ENCODE data around the gene CTSD.

CTSD gene

DNA sequence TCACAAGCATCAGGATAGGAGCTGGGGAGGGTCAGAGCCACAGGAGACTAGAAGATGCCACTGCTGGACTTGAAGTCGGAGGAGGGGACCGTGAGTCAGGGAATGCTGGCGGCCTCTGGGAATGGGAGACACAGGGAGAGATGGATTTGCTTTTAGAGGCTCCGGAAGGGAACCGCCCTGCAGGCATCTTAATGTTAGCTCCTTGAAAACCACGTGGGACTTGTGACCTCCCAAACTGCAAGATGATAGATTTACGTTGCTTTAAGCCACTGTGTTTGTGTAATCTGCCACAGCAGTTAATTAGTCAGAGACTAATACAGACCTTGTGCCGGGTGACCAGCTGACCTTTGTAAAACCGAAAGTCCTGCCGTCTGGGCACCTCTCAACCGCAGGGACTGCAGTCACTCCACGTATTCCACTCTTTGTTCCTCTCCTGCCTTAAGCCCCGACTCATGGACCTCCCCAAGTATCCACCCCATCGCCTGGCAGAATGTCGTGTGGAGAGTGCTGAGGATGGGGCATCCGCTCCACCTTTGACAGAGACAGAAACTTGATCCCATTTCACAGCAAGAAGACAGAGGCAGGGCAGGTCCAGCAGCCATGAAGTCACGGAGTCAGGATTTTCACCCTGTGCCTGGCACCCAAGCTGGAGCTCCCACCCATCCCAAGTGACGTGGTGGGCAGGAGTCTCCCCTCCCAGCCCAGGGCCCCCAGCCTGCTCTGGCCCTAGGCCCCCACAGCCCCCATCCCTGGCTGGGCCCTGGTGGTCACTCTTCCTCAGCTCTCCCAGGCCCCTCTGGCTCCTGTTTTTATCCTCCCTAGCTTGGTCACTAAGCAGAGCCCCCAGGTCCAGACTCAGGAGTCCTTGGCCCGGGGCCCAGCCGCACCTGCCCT, 19.4 kb upstream of the CTSD start:
- DNase-seq (ENCODE audit: low read depth in 2 of 2), result no peak

DNA sequence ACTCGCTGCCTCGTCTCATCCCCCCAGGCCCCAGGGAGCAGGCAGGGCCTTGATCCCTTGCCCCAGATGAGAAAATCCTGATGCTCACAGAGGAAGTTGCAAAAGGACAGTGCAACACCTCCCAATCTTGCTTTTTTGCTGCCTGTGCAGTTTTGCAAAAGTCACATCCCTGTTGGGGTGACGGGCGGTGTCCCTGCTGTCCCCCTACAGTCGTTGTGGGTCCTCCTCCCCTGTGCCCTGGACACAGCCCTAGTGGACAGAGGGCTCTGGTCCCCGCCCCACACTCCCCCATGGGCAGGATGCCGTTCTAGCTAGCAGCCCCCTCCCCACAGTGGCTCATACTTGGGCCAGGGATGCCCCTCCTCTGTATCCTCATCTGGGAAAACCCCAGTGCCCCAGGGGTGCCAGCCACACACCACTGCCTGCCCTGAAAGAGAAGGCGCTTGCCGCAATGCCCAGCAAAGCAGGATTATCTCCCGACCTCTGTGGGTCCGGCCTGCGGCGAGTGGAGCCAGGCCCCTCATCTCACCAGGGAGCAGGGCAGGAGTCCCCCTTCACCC, 18.4 kb upstream of the CTSD start:
- DNase-seq (ENCODE audit: low read depth in 2 of 2), result no peak

DNA sequence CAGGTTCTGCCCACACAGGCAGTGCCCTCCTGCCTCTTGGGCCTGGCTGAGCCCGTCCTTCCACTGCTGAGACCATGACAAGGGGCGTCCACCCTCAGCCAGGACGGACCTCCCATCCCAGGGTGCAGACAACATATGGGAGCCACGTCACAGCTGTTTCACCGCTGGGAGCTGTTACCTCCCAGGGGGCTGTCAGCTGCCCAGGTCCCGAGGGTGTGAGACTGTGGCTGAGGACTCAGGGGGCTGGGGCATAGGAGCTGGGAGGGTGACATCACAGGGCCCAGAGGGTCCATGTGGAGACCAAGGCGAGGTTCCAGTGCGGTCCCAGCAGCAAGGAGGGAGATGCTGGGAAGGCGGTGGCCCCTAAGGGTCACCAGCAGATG, 17.9 kb upstream of the CTSD start:
- DNase-seq (ENCODE audit: low read depth in 2 of 2), result no peak

DNA sequence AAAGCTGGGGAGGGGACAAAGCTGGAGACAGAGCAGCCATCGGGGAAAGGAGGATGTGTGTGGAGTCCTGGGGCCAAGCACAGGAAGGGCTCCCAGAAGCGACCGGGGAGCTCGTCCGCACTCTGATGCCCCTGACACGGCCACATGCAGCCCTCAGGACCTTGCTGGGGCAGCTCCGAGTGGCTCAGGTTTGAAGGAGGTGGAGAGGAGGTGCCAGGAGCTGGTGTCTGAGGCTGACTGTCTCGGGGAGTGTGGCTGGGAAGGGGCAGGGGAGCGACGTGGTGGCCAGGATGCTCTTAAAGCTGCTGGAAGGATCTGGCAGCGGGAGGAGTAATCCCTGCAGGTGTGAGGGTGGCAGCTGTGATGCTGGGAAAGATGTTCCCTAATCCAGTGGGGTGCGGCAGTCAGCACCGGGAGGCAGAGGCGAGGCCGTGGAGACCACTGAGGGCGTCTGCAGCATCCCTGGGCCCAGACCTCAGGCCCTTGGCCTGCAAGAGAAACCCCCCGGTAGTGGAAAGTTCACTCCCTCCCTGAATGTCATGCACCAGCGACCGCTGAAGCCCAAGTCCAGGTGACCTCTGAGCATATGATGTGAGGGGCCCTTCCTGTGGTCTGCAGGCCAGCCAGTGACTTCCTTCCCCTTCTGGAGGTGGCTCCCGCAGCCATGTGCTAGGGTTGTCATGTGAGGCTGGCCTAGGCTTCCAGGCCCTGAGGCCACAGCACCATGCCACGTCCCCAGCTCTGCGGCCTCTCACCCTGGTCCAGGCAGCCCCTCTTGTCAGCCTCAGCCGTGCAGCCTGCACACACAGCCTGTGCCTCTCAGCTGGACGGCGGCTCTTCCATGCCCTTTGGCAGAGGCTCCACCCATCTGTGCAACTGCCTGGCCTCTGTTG, 17.2 kb upstream of the CTSD start:
- DNase-seq (ENCODE audit: low read depth in 2 of 2), result no peak

DNA sequence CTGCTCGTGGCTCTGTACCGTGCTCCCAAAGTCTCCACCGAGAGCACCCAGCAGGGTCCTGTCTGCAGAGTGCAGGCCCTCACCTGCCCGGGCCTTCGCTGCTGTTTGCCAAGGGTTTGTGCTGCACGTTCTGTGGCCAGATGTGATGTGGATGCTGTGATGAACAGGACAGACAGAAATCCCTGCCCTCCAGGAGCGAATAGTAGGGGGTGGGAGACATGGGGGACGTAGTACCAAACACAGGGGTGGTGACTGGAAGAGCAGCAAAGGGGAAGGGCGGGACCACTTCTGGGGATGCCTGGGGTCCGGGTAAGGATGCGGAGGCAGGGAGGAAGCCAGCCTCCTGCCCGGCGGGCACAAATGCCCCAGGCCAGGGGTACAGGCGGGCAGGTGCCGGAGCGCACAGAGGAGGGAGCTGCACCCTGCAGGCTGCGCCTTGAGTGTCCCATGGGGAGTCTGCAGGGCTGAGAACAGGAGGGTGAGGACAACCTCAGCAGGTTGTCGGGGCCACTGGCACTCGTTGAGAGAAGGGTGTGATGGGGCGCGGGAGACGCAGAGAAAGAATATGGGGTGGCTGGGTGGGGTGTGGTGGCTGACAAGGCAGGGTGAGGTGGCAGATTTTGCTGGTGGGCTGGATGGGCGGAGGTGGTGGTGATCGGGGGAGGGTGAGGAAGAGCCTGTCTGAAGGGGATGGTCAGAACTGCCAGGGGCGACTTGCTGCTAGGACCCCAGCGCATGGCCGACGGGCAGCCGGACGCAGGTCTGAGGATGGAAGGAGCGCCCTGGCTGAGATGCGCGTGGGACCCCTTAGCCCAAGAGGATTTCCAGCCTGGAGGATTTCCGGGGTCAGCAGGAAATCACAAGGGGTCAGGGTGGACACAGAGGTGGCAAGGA, 16.3 kb upstream of the CTSD start:
- no peak for DNase-seq (ENCODE audit: low read depth in 2 of 2)

DNA sequence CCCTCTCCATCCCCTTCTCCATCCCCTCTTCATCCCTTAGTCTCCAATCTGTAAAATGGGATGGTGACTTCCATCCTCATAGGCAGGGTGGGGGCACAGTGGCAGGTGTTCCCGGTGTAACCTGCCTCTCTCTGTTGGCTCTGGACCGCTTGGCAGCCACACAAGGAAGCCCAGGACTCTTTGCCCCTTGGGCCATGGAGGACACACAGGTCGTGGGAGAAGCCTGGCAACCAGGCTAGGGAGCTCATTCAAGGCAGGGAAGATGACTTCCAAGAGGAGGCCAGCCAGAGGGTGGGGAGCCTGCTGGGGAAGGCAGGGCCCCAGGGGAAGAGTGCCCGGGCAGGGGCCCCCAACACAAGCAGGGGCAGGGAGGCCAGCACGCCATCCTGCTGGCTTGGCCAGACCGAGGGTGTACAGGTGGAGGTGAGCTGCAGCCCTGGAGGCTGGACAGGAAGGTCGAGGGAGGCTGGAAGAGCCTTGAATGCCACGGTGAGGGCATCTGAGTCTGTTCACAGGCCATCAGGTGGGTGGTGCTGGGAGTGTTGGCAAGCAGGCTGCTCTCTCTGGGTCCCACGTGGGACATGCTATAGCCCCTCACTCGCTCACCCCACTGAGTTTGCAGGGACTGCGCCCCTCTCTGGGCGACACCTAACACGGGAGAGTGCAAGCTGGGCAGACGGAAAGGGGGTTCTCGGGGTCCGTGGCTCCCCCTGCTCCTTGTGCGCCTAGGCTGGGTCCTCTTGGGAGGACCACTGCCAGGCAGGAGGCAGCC, 15.5 kb upstream of the CTSD start:
- DNase-seq (ENCODE audit: low read depth in 2 of 2), result no peak

DNA sequence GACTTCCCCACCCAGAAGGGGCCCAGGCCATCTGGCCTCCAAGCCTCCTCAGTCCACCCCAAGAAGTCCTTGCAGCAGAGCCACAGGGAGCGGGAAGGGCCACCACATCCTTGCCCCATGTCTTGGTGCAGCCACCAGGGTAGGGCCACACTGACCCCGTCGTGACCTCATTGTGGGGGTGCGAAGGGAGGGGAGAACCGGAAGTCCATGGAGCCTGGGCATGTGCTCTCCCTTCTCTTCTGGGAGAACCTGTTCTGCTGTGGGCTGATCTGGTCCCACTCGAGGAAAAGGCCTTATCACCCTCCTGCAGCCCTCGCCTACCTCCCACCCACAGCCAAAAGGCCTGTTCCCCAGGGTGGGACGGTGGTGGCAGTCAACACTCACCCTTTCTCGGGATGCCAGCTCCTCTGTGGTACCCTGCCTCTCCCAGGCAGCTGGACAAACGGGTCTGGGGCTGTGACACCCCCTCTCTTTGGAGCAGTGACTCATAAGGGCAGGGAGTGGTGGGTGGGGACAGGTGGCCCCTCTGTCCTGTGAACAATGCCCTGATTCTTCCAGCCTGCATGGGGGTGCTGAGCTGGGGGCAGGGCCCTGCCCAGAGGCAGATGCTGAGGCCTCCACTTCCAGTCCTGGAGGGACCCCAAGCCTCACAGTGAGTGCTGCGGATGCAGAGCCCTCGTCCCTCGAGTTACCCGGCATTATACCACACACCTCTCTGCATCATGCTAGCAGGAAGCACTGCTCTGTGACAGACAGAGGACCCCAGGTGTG, 14.6 kb upstream of the CTSD start:
- DNase-seq (ENCODE audit: low read depth in 2 of 2), result no peak

DNA sequence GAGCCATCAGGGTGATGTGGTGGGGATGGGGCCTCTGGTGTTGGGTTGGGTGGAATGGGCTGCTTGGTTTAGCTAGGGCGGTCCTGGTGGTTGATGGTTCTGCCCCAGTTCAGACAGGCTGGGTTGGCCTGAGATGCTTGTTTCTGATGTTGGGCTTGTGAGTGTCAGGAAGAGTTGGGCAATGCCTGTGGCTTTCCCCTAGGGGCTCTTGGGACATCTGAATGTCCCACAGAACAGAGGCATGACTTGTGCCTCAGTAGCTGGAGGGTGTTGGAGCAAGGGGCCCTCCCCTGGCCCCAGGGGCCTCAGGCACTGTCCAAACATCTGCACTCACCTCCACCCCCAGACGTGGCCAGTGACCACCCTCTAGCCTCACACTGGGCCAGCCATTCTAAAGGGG, 14.0 kb upstream of the CTSD start:
- DNase-seq (ENCODE audit: low read depth in 2 of 2), result no peak

DNA sequence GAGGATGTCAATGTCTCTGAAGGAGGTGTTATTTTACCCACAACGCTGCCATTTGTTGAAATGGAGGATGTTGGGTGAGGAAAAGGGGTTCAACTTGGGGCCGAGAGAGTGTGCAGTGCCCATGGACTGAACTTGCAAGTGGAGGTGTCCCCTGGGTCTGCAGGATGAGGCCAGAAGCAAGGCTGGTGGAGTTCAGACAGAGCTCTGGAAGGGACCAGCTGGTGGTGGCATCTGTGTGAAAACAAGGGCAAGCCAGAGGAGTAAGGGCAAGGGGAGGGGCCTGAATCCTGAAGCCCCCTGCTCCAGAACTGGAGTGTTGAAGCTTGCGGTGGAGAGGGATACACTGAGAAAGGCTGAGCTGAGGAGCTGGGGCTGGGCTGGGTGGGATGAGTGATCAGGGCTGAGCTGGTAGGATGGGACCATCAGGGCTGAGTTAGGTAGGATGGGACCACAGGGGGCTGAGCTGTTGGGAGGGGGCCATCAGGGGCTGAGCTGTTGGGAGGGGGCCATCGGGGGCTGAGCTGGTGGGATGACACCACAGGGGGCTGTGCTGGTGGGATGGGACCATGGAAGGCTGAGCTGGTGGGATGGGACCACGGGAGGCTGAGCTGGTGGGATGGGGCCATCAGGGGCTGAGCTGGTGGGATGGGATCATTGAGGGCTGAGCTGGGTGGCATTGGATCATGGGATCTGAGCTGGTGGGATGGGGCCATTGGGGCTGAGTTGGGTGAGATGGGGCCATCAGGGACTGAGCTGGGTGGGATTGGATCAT, 13.4 kb upstream of the CTSD start:
- no peak for DNase-seq (ENCODE audit: low read depth in 2 of 2)

DNA sequence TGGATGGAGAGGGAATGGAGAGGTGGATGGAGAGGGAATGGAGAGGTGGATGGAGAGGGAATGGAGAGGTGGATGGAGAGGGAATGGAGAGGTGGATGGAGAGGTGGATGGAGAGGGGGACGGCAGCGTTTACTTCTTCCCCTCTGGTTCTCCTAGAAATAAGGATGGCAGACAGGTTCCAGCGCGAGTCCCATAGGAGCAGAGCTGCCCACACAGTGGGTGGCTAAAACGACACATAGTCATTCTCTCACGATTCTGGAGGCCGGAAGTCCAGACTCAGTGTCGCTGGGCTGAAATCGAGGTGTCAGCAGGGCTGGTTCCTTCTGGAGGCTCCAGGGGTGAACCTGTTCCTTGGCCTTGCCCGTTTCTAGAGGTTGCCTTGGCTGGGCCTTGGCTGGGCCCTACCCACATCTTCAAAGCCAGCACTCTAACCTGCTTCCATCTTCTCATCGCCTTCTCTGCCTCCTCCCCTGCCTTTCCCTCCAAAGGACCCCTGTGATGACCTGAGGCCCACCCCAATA, 12.7 kb upstream of the CTSD start:
- no peak for DNase-seq (ENCODE audit: low read depth in 2 of 2)

DNA sequence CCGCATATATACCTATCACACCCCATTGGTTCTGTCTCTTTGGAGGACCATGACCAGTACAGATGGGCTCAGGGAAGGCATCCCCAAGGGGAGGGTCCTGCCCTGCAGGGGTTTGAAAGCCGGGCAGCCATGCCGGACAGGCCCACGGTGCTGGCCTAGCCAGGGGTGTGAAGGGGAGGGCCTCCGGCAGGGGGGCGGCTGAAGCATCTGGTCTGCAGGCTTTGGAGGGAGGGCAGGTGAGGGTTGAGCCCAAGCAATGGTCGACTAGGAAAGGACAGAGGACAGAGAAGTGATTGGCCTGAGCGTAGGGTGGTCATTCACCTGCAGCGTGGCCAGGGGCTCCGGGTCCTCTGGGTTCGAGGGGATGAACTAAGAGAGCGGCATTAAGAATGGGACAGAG, 11.2 kb upstream of the CTSD start:
- DNase-seq (ENCODE audit: low read depth in 2 of 2), result no peak

DNA sequence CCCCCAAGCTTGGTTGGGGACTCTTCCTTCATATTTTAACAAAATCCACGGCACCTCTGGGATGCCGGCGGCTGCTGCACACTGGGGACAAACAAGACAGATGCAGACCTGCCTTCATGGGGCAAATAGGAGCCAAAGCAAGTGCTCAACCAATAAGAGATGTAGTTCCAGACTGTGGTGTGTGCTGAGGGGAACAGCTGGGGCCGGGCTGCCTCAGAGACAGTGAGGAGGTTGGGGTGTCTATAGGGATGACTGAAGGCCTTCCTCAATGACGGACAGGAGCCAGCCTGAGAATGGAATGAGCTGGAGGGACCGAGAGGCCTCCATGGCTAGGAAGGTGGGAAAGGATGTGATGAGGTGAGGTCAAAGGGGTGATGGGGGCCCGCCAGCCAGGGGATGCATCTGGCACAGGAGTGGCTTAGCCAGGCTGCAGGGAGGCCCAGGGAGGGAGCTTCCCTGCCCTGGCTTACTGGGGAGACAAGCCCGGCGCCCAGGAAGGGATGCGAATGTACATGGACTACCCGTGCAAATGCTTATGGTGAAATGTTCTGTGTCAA, 10.3 kb upstream of the CTSD start:
- DNase-seq (ENCODE audit: low read depth in 2 of 2), result no peak

DNA sequence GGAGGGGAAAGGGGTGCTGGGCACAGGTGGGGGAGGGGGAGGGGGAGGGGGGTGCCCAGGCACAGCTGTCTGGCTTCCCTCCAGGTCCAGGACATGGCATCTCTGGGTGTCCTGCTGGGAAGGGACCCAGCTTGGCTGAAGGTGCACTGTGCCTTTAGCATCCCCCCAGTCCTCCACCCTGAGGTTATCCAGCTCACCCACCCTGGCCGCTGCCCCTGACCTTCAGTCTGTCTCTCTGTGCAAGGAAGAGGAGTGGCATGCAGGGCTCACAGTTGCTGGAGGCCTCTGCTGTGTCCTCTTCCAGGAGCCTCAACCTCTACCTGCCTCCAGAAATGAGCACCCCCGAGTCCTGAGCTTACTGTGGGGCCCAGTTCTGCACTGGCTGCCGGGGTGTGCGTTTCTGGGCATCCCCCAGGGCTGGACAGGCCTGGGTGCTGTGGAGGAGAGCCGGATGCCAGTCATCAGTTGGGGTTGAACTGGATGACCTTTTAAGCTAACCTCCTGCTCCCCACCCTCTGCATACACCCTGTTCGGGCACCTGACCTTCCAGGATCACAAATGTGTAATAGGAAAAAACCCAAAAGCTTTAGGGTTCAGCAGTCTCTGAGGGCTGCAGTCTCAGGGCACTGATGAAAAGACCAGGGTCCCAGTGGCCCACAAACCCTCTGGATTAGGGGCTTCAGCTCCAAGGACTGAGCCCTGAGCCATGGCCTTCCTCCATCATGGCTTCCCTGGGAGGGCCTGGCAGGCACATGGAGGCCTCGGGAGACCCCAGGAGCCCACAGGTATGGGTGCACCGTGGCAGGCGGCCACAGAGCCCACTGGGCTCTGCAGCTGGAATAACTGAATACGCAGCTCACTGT, 9.6 kb upstream of the CTSD start:
- DNase-seq (ENCODE audit: low read depth in 2 of 2), result no peak

DNA sequence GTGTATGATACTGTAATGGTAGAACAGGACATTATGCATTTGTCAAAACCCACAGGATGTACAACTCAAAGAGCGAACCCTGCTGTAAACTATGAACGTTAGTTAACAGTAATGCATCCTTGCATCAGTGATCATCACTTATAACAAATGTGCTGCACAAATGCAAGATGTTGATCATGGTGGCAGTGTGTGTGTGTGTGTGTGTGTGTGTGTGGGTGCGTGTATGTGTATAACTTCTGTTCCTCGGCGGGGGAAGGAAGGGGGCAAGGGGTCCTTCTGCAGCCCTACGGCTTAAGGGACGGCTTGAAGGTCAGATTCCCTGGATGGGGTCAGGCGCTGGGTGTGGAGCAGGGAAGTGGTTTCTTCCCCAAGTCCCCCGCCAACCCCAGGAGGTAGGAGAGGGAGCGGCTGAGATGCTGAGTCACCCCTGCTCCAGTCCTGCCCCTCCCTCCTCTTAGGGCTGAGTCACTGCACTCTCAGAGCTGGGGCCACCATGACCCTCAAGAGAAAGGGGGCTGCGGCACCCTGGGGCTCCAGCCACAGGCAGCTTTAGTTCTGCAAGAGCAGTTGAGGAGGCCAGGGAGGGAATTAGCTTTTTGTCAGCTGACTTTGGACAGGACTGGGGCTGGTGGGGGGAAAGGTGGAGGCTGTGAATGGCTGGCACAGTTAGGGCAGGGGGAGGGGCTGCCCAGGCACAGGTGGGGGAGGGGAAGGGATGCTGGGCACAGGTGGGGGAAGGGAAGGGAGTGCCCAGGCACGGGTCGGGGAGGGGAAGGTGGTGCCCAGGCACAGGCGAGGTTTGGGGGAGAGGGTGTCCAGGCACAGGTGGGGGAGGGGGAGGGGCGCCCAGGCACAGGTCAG, 8.8 kb upstream of the CTSD start:
- peak; percentile 38 to 53 for DNase-seq (ENCODE audit: low read depth in 2 of 2)

DNA sequence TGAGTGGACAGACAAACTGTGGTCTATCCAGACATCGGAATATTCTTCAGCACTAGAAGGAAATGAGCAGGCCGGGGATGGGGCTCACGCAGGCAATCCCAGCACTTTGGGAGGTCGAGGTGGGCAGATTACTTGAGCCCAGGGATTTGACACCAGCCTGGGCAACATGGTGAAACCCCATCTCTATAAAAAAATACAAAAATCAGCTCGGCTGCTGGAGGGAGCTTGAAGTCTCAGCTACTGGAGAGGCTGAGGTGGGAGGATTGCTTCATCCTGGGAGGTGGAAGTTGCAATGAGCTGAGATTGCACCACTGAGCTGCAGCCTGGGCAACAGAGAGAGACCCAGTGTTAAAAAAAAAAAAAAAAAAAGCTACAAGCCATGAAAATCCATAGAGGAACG, 8.0 kb upstream of the CTSD start:
- DNase-seq (ENCODE audit: low read depth in 2 of 2), result no peak

DNA sequence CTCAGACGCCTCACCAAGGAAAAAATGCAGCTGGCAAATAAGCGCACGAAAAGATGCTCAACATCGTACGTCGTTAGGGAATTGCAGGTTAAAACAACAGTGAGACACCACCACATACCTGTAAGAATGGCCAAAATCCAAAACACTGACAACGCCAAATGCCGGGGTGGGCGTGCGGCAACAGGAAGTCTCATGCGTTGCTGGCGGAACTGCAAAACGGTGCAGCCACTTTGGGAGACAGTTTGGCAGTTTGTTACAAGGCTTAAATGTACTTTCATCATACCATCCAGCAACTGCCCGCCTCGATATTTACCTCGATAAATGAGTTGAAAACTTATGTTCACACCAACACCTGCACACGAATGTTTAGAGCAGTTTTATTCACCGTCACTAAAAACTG, 7.5 kb upstream of the CTSD start:
- DNase-seq (ENCODE audit: low read depth in 2 of 2), result no peak

DNA sequence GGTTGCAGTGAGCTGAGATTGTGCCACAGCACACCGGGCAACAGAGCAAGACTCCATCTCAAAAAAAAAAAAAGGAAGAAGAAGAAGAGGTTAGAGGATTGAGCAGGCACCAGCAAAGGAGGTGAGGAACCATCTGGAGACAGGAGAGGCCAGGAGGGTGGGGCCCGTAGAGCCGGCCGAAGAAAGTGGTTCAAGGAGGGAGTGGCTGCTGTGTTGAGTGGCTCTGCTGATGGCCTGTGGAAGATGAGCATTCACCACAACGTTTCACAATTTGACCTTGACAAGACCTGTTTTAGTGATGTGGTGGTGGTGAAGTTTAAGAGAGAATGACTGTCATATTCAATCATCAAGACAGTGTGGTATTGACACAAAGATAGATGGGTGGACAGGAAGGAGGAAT, 6.8 kb upstream of the CTSD start:
- DNase-seq (ENCODE audit: low read depth in 2 of 2), result no peak
